ENCODE measurements around the gene BARHL1. TPM values are rescaled to one million over a fixed set of nuclear protein-coding genes. Genes with fewer than 3 reads are reported as not detected.

The BARHL1 gene
- total and polyA plus RNA-seq, 2 of the 4 experiments (the other 2 are of a cell fraction) = not detected

DNA sequence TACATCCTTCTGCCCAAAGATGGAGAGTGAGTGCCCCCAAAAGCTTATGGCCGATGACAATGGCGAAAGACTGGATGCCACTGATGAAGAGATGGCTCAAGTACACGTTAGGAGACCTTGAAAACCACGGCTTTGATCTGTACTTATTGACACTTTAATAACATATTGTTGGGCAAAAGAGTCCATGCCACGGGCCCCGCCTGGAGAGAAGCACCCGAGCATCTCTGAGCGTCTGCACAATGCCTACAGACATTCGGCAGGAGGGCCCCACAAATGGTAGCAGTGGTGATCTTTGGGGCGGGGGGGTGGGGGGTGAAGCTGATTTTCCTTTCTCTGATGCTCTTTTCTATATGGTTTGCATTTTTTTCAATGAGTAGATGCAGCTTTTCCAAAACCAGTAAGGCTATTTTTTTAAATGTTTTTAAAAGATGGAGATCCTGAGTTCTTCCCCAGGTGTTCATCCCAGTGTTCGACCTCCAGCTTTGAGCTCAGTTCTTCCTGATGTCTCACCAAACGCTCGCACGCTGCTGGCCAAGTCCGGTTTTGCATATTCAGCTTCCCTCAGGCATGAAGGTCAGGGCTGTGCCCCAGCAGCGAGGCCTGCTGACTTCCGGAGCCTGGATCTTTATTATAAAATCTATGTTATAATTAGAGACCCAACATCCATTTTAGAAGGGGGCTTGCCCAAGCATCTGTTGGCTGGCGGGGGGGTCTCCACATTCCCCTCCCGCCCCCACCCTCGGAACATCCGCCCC, 34.3 kb upstream of the BARHL1 start:
- no peaks in the 10 kb centered on the region for H3K79me1 ChIP-seq (ENCODE audit: low read depth in 1 of 2, low read length in 2 of 2)
- DNase-seq (no peak), ATAC-seq (ENCODE audit: low read depth) (no peak)
- H3K4me1 ChIP-seq (ENCODE audit: control insufficient read depth, insufficient read depth, low read length) = no peaks in the 10 kb centered on the region
- POLR2A ChIA-PET (ENCODE audit: unreplicated experiment) = no interaction called here
- H2AFZ ChIP-seq (replicated peaks; ENCODE audit: low read length, poor library complexity) = no peak overlapping the region
- H2AK5ac ChIP-seq (ENCODE audit: low read depth, low read length) = no peak overlapping the region
- H3K4ac ChIP-seq (ENCODE audit: low read depth, low read length) = no peak overlapping the region
- H3K4me3 ChIP-seq (ENCODE audit: insufficient read depth, low read depth, low read length) = no peak overlapping the region
- no peak overlapping the region for H2BK15ac ChIP-seq (ENCODE audit: low read depth, low read length)
- dilution Hi-C loops (cut with HindIII; ENCODE audit: low sequenced_read_pairs, unreplicated experiment) (no loop called here), intact Hi-C loops (cut with micrococcal nuclease) (no loop called here), in situ Hi-C loops (cut with MboI; ENCODE audit: low sequenced_read_pairs) (no loop called here)
- H3K23ac ChIP-seq (ENCODE audit: low read depth, low read length) = no peak overlapping the region
- no peak overlapping the region for H4K8ac ChIP-seq (ENCODE audit: low read depth in 2 of 2, low read length in 2 of 2)
- H2BK120ac ChIP-seq (ENCODE audit: low read depth, low read length) = no peak overlapping the region
- CTCF ChIA-PET = interaction anchor here (0.7 kb wide), 1 partner anchor 47 kb away, joined by 3 read pairs; no protein-coding TSS in a partner anchor
- H3K9me1 ChIP-seq (ENCODE audit: insufficient read depth, low read length) = no peaks in the 10 kb centered on the region
- no peak overlapping the region for H4K91ac ChIP-seq (ENCODE audit: insufficient read depth, low read depth, low read length)
- no peak overlapping the region for H3K18ac ChIP-seq (ENCODE audit: low read depth, low read length)
- no peak overlapping the region for H3K4me2 ChIP-seq (ENCODE audit: low read depth, low read length)
- no peak overlapping the region for H3K9ac ChIP-seq (ENCODE audit: low read depth, low read length)
- H3K56ac ChIP-seq (ENCODE audit: extremely low read depth, insufficient read depth, low read length) = no peak overlapping the region
- no peak overlapping the region for H3K14ac ChIP-seq (replicated peaks; ENCODE audit: low read depth, low read length)
- no peak overlapping the region for H2BK5ac ChIP-seq (ENCODE audit: low read depth, low read length, poor library complexity, severe bottlenecking)
- no TSS peak for BruUV-seq (replicated peaks)
- no peak overlapping the region for H2AK9ac ChIP-seq (replicated peaks; ENCODE audit: low read depth, low read length, poor library complexity)
- no peak overlapping the region for H4K5ac ChIP-seq (ENCODE audit: low read depth, low read length)
- H4K20me1 ChIP-seq (ENCODE audit: insufficient read depth, low read length) = no peaks in the 10 kb centered on the region
- H3K9me3 ChIP-seq (ENCODE audit: control insufficient read depth, insufficient read depth, low read length) = peaks cover 3% of the 10 kb centered on the region
- no peak overlapping the region for H3K27ac ChIP-seq (ENCODE audit: insufficient read depth, low read length)
- 51% methylated on average over 5 of the region's 21 CpGs; no CpG with 5 or more reads in 1 of the 2 experiments for WGBS, 2 experiments (ENCODE audit: extremely low coverage in 2 of 2, insufficient read length in 1 of 2)
- TF ChIP-seq POLR2A (IDR thresholded peaks at IDR 0.05; ENCODE audit: low read depth, low read length) = no peak
- no peak for TF ChIP-seq RAD21 (IDR thresholded peaks at IDR 0.05; ENCODE audit: low read length)
- no peak for TF ChIP-seq MAZ (IDR thresholded peaks at IDR 0.05; ENCODE audit: borderline replicate concordance, low read depth, low read length)
- no peak for TF ChIP-seq NFE2L2 (IDR thresholded peaks at IDR 0.05; ENCODE audit: low read depth, low read length)
- TF ChIP-seq MAFK (IDR thresholded peaks at IDR 0.05; ENCODE audit: low read depth, low read length) = no peak
- TF ChIP-seq BHLHE40 (IDR thresholded peaks at IDR 0.05; ENCODE audit: low read depth, low read length) = no peak
- TF ChIP-seq RFX5 (IDR thresholded peaks at IDR 0.05; ENCODE audit: low read depth, low read length) = no peak
- TF ChIP-seq ELK1 (IDR thresholded peaks at IDR 0.05; ENCODE audit: borderline replicate concordance, low read depth, low read length) = no peak
- TF ChIP-seq MXI1 (IDR thresholded peaks at IDR 0.05; ENCODE audit: borderline replicate concordance, low read depth, low read length) = no peak
- no peak for TF ChIP-seq RCOR1 (IDR thresholded peaks at IDR 0.05; ENCODE audit: insufficient replicate concordance, low read length)
- no peak for TF ChIP-seq CTCF (conservative IDR thresholded peaks at IDR 0.05; ENCODE audit: low read depth, low read length)
- no peak for TF ChIP-seq SMC3 (IDR thresholded peaks at IDR 0.05; ENCODE audit: low read depth, low read length)
- TF ChIP-seq, protein P1, sequence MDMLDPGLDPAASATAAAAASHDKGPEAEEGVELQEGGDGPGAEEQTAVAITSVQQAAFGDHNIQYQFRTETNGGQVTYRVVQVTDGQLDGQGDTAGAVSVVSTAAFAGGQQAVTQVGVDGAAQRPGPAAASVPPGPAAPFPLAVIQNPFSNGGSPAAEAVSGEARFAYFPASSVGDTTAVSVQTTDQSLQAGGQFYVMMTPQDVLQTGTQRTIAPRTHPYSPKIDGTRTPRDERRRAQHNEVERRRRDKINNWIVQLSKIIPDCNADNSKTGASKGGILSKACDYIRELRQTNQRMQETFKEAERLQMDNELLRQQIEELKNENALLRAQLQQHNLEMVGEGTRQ (IDR thresholded peaks at IDR 0.05; ENCODE audit: low read depth, low read length) = no peak
- TF ChIP-seq CEBPB (IDR thresholded peaks at IDR 0.05; ENCODE audit: low read depth, low read length) = no peak
- TF ChIP-seq CHD1 (IDR thresholded peaks at IDR 0.05; ENCODE audit: low read depth, low read length) = no peak
- TF ChIP-seq FOS (IDR thresholded peaks at IDR 0.05; ENCODE audit: low read depth, low read length) = no peak
- peaks cover 39% of the 10 kb centered on the region for H3K27me3 ChIP-seq (ENCODE audit: control insufficient read depth, insufficient read depth, low read length)
- H2BK20ac ChIP-seq (ENCODE audit: low read depth, low read length) = no peak overlapping the region
- H3K36me3 ChIP-seq (ENCODE audit: control insufficient read depth, insufficient read depth, low read length) = no peaks in the 10 kb centered on the region

All from IMR-90 (cell line).